Body of pancreas (tissue), 4 donors: ENCODE data around the gene ADGRL3.

ENCODE experiments used
- CTCF ChIP-seq, 7 experiments: fragments of 450-650 bp in 4 of 7; fragments of 200-600 bp in 3 of 7; sonication (generic) in 3 of 7; IDR thresholded peaks; one replicate each; pipeline ENCODE4 v1.5.1; 2016 to 2019; ENCODE audit warnings: antibody characterized with exemption in 7 of 7
- POLR2A ChIP-seq, 3 donors: fragments of 450-650 bp; IDR thresholded peaks; one replicate each; pipeline ENCODE4 v1.6.1; 2016; ENCODE audit warnings: antibody characterized with exemption in 3 of 3, mild to moderate bottlenecking in 2 of 3

GRCh38 chr4:61959087-61959486 is 759.0 kb downstream of the ADGRL3 start:
- TF ChIP-seq CTCF (IDR thresholded peaks at IDR 0.05) = no peak
- no peak for TF ChIP-seq POLR2A (IDR thresholded peaks at IDR 0.05)
